ENCODE measurements around the gene NIPAL4. TPM values are rescaled to one million over a fixed set of nuclear protein-coding genes. Genes with fewer than 3 reads are reported as not detected.
A peak's percentile ranks its signal among the peaks of the same experiment; 100 is the strongest.

The NIPAL4 gene
- total RNA-seq, 1 donor from 2014 or later, result 0.64 TPM

GRCh38 chr5:157511651-157512644, 51.9 kb downstream of the NIPAL4 start:
- peak; percentile 93 for DNase-seq (ENCODE audit: extremely low read depth, low read depth, low spot score)

DNA sequence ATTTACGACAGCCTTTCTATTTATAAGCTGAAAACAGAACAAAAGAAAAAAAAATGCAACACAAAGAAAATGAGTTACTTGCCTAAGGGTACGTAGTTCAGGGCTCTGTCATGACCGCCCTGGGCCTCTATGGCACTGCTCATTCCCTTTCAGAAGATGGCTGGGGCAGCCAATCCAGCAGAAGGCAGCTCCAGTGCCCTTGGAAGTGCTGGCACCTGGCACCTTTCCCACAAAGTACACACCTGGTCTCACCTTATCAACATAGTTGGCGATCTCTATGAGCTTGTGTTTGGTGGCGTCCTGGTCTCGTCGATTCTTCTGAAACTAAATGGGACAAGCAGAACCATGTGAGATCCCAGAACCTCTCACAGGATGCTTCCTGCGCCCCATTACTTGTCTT, 53.2 kb downstream of the NIPAL4 start:
- DNase-seq (ENCODE audit: extremely low read depth, low read depth, low spot score), result no peak

GRCh38 chr5:157514974-157515373, 55.0 kb downstream of the NIPAL4 start:
- no peak for DNase-seq (ENCODE audit: extremely low read depth, low read depth, low spot score)

GRCh38 chr5:157516006-157516405, 56.0 kb downstream of the NIPAL4 start:
- DNase-seq (ENCODE audit: extremely low read depth, low read depth, low spot score), result no peak

DNA sequence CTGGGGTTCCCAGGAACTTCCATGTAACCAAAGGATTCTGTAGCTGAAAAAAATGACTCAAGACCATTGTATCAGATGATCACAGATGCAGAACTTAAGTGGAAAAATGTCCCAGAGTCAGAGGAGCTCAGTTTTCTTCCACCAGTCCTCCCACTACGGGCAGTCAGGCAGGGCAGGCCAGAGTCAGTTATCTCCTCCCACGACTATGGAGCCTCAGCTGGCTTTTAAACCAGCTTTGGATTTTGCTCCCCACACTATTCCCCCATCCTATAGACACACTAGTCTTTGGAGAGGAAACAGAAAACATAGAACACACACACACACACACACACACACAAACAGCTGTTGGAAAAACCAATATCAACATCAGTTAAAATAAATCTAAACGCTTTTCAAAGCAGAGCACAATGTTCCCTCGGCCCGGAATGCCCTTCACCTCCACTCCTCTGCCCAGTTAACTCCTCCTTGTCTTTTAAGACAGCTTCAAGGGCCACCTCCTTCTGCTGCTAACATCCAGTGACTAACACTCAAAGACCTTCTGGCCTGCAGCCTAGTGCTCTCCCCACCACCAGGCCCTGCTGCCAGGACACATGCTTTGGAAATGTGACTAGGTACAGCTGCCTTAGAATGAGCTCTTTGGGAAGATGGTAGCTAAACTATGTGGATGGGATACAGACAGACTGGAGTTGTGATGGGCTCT, 56.8 kb downstream of the NIPAL4 start:
- no peak for DNase-seq (ENCODE audit: extremely low read depth, low read depth, low spot score)

DNA sequence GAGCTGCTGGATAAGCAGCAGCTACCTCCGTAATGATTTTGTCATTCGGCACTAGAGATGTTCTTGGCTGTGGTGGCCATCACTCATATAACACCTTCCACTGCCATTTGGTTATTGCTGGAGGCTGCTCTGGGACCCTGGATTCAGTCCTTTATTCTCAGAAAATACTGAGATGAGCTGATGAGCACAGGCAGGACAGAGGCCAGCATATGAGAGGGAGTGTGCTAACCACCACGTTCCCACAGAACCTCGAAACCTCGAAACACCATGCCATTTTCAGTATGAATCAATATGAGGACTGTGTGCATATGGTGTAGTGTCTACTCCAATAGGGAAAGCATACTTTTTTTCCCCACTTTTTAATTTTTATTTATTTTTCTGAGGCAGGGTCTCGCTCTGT, 59.0 kb downstream of the NIPAL4 start:
- no peak for DNase-seq (ENCODE audit: extremely low read depth, low read depth, low spot score)

- no peak for DNase-seq (ENCODE audit: extremely low read depth, low read depth, low spot score)
These were observed 59.7 kb downstream of the NIPAL4 start for GRCh38 chr5:157519579-157520253.

DNA sequence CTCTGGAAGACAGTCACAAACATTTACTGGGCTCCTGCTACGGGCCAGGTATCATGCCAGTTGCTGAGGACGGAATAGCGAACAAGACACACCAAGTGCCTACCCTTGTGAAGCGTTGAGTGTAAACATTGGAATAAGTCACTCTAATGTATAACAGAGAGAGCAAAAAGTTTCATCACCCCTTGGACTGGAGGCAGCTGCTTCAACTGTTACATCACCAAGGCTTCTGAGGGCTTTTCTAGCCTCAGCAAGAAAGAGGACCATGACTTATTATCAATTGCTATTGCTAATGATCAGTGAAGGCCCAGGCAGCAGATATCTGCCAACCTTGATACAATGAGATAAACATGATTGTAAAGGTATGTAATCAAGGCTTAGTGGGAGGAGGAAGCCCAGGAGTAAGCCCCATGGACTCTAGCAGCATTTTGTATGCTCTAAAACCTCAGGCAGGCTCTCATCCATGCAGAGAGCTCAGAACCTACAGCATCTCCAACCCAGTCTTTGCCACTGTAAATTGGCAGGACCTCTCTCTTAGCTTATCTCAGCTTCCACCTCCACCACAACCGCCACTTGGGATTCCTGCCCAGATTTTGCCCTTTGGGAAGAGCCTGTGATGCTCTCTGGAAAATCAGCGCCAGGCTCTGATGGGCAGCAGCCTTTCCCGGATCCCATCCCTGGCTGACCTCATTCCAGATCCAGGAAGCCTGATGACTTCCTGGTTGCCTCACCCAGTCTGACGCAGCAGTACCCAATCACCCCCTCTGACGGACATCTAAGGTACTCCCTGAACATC, 61.1 kb downstream of the NIPAL4 start:
- no peak for DNase-seq (ENCODE audit: extremely low read depth, low read depth, low spot score)

- DNase-seq (ENCODE audit: extremely low read depth, low read depth, low spot score), result no peak
These were observed 61.7 kb downstream of the NIPAL4 start for GRCh38 chr5:157521704-157522029.

DNA sequence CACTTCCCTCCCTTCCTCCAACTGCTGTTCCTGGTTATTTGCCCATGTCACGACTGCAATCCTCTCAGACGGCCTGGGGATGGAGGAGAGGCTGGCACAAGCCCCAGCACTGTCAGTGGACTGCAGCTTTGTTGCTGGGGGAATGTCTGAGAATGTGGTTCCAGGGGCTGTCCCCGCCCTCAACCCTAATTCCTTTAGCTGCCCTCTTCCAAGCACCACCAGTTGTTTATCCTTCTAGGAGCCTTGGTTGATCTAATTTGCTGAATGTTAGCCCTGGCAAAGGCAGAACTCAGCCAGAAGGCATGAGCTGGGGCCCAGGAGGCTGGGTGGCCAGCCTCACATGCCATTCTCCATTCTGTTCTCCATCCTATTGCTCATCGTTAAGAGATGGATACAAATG, 64.0 kb downstream of the NIPAL4 start:
- no peak for DNase-seq (ENCODE audit: extremely low read depth, low read depth, low spot score)

Other genes starting within 250 kb of the NIPAL4 start
- gene CYFIP2, start 194.1 kb upstream of the NIPAL4 start, total RNA-seq, result 26.7 and 47.5 TPM in 2 replicates
- gene ADAM19, start 115.6 kb downstream of the NIPAL4 start, total RNA-seq, result 68.7 and 161 TPM in 2 replicates
- gene SOX30, start 192.2 kb downstream of the NIPAL4 start, total RNA-seq, result not detected in 2 replicates
- not detected in 2 replicates for gene C5orf52, start 211.3 kb downstream of the NIPAL4 start, total RNA-seq